WTC11 (cell line): ENCODE measurements around the gene CXCR3.

Source experiments
- ATF1 ChIP-seq: sonication (generic); formaldehyde crosslinking; IDR thresholded peaks from 2 replicates; pipeline ENCODE4 v1.8.1; 2023; ENCODE audit warnings: mild to moderate bottlenecking, moderate library complexity, missing genetic modification reagents
- ATF2 ChIP-seq: sonication (generic); formaldehyde crosslinking; IDR thresholded peaks from 2 replicates; pipeline ENCODE4 v1.8.1; 2022; ENCODE audit warnings: low read depth, missing genetic modification reagents, borderline replicate concordance
- CBFB ChIP-seq: sonication (generic); formaldehyde crosslinking; IDR thresholded peaks from 2 replicates; pipeline ENCODE4 v1.8.1; 2022; ENCODE audit warnings: mild to moderate bottlenecking, low read depth, missing genetic modification reagents
- CREB1 ChIP-seq: sonication (generic); formaldehyde crosslinking; IDR thresholded peaks from 2 replicates; pipeline ENCODE4 v1.8.0; 2023; ENCODE audit warnings: mild to moderate bottlenecking, missing genetic modification reagents
- CTCF ChIP-seq: fragments of 200-600 bp; IDR thresholded peaks from 2 replicates; pipeline ENCODE4 v1.8.0; 2022; ENCODE audit warnings: antibody characterized with exemption
- E2F4 ChIP-seq: sonication (generic); formaldehyde crosslinking; IDR thresholded peaks from 2 replicates; pipeline ENCODE4 v1.8.1; 2022; ENCODE audit warnings: low read depth, mild to moderate bottlenecking, moderate library complexity, missing genetic modification reagents, borderline replicate concordance
- ESRRA ChIP-seq: sonication (generic); formaldehyde crosslinking; IDR thresholded peaks from 2 replicates; pipeline ENCODE4 v1.8.1; 2022; ENCODE audit warnings: mild to moderate bottlenecking, missing genetic modification reagents, borderline replicate concordance
- JUN ChIP-seq: sonication (generic); formaldehyde crosslinking; IDR thresholded peaks from 2 replicates; pipeline ENCODE4 v1.8.0; 2023; ENCODE audit warnings: mild to moderate bottlenecking, missing genetic modification reagents
- SMAD4 ChIP-seq: sonication (generic); formaldehyde crosslinking; IDR thresholded peaks from 2 replicates; pipeline ENCODE4 v1.8.0; 2022; ENCODE audit warnings: mild to moderate bottlenecking, missing genetic modification reagents
- ZNF232 ChIP-seq: sonication (generic); formaldehyde crosslinking; IDR thresholded peaks from 2 replicates; pipeline ENCODE4 v1.8.0; 2022; ENCODE audit warnings: mild to moderate bottlenecking, missing genetic modification reagents
- ZNF416 ChIP-seq: fragments of 250-450 bp; sonication (Bioruptor Pico); IDR thresholded peaks from 2 replicates; pipeline ENCODE4 v1.9.0; 2021; ENCODE audit warnings: mild to moderate bottlenecking, inconsistent platforms

GRCh38 chrX:71627588-71628404 lies 9.5 kb upstream of the CXCR3 start:
- TF ChIP-seq CTCF (no peak), CBFB (CRISPR knock-in tag) (no peak), JUN (CRISPR knock-in tag) (no peak), SMAD4 (CRISPR knock-in tag) (no peak), ATF1 (CRISPR knock-in tag) (no peak), ESRRA (CRISPR knock-in tag) (no peak), ZNF232 (no peak), CREB1 (no peak), ATF2 (CRISPR knock-in tag) (no peak), E2F4 (CRISPR knock-in tag) (no peak), ZNF416 (CRISPR knock-in tag) (no peak)
